Posterior vena cava (tissue), 2 donors: ENCODE measurements around the gene CES2. TPM values are rescaled to one million over a fixed set of nuclear protein-coding genes. Genes with fewer than 3 reads are reported as not detected.

ENCODE experiments used
- DNase-seq: peaks from one replicate; pipeline ENCODE4 v3.0.0-alpha.2; 2020; ENCODE audit warnings: low spot score
- intact Hi-C, 2 donors: fragments of 100-400 bp; cut with DNase I; formaldehyde crosslinking; loops; one replicate each; pipeline versions ENCODE4 v1.14.1 to v1.14.2; 2022 to 2023
- total RNA-seq, 2 donors: library from RNA; stranded (reverse); fragmentation: NEBNext Ultra II Directional; extraction: Animal tissue kit (Norgen Biotek cat#: 25700); gene quantifications; one replicate each; pipeline ENCODE4 v1.2.1, GENCODE V29; 2021
- donor health status: DM: yes; HTN: yes; CAD: no.
- donor health status: DM: yes; HTN: yes; CAD: no.

The CES2 gene
- total RNA-seq, 2 donors from 2014 or later = 26.7 to 31.3 TPM

DNA sequence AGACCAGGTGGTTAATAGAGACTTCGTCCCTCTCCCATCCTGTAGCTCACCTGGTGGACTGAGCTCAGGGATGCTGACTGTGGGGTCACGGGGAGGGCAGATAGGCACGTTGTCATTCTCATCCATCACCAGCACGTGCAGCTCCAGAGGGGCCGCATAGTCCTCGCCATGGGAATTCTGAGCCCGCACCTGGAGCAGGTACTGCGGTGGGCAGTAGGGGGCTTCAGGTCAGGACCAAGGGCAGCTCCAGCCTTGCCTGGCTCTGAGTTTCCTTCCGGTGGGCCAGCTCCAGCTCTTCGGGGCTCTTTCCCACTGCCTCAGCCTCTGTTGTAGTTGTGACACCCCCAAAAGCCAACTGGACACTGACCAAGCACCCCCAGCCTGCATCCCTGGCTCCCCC, 22.2 kb upstream of the CES2 start:
- intact Hi-C loops = no loop called here
- DNase-seq = no peak

DNA sequence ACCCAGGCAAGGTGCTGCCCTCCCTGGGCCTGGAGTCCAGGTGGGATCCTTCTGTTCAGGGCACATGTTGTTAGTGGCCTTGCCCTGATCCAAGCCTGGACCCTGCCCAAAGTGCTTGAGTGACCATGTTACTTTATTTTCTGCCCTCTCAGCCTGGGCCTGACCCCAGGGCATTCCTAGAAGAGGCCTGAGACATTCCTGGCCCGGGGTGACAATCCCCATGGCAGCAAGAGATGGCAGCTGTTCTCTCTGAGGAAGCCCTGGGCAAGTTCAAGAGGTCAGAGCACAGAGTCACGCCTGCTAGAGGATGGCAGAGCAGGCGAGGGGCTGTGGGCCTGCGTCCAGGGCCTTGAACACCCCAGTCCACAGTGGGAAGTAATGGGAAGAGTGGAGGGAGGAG, 21.6 kb upstream of the CES2 start:
- intact Hi-C loops = no loop called here
- no peak for DNase-seq

GRCh38 chr16:66914541-66914940, 20.8 kb upstream of the CES2 start:
- intact Hi-C loops = no loop called here
- DNase-seq = no peak

DNA sequence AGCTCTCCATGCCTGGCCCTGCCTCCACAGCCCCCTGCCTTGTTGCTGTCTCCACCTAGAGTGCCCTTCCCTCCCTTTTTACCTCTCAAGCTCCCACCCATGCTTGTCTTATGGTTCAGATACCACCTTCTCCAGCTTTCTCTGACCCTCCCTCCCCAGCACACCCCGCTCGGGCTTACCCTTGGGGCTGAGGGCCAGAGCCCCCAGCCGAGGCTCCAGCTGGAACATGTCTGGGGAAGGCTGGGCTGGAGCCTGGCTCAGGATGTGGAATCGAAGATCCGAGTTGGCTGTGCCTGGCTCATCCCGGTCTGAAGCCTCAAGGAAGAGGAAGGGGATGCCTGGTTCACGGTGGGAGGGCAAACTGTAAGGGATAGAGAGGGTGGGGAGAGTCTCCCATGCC, 20.3 kb upstream of the CES2 start:
- intact Hi-C loops = no loop called here

DNA sequence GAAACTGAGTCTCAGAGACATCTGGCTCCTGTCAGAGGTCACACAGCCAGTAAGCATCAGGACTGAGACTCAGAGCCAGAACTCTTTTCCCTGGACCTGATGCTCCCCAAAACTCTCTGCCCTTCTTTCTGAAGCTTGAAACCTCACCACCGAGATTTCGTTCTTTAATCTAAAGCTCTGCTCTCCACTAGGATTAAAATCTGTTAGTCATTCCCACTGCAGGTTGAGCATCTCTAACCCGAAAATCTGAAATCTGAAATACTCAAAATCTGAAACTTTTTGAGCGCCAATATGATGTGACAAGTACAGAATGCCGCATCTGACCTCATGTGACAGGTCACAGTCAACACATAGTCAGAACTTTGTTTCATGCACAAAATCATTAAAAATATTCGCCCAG, 18.8 kb upstream of the CES2 start:
- DNase-seq = no peak
- intact Hi-C loops = no loop called here

More for the DNA sequence above, 20.3 kb upstream of the CES2 start:
- DNase-seq = no peak

- intact Hi-C loops = no loop called here
- DNase-seq = no peak
Observed at GRCh38 chr16:66917741-66918140, 17.6 kb upstream of the CES2 start.

DNA sequence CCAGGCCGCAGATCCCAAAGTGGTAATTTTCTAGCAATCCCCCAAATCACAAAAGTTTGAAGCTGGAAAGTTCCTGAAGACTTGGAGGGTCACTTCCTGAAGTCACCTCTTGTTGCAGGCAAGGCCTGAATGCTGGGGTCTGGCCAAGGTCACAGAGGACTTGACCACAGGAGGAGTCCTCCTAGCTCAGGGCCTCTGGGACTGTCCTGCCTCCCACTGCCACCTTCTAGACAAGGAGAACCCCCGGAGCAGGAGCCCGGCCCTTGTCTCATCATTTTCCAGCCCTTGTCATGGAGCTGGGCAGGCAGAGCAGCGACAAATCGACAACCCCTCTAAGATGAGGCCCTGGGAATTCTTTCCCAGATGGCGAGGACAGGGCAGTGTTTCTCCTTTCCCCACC, 17.0 kb upstream of the CES2 start:
- intact Hi-C loops = no loop called here
- DNase-seq = no peak

DNA sequence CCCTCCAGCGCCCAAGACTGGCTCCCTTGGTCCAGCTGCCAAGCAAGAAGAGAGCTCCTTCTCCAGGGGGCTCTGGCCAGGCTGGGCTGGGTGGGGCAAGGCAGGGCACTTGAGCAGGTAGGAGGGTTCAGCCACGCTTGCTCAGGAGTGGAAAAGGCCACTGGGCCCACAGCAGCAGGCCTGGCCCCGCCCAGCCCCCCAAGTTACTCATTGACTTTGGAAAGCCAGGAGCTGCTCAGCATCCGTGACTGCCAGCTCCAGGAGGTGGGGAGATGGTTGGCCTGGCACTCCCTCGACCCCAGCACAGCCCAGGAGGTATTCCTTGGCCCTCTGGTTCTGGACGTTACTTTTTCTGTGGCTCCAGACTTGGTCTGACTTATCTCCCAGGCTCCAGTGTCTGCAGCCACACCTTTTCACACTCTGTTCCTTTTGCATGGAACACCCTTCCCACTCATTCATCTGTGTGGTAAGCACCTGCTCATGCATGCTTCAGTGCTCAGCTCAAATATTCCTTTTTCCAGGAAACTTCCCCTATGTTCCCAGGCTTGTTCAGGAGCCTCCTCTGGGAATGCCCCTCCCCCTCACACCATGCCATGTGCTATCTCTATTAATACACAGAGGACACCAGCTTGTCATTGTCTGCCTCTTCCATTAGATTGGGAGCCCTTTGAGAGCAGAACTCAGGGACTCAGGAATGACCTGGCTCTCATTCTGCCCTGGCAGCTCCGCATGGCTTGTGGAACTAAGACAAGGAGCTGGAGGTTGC, 16.3 kb upstream of the CES2 start, which contains the start of gene CDH16:
CDH16 (minus strand) TSS at position 83 of the 766 bp plus-strand sequence. CDS start 820 bp downstream, outside the sequence.
- no peak for DNase-seq
- intact Hi-C loops = no loop called here

DNA sequence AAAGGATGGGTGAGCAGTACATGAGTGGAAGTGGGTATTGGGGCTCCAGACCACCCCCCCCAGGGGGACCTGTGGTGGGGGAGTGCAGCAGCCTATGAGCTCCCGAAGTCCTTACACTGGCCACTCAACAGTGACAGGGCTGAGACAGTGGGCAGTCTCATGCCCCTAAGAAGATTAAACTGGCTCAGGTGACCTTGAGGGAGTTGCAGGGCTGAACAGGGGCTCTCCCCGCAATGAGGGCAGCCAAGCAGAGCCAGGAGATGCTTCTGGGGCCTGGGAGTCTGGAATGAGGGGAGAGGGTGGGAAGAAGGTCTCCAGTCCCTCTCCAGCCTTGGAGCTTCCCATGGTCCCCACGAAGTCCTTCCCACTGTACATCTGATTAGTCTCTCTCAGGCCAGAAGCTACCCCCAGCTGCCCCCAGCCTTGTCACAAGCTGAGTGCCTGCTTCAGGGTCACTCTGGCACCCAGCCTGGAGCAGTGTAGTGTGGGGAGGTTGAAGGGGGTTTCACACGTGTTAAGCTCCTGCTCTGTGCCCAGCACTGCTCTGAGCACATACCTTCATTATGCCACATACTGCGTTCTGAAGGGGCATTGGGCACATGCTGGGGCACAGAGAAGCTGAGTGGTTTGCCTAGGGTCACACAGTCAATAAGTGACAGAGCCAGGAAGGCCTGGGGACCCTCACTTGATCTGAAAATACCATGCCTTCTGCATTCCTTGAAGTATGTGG, 15.6 kb upstream of the CES2 start:
- no peak for DNase-seq
- intact Hi-C loops = no loop called here

- intact Hi-C loops = no loop called here
Observed at GRCh38 chr16:66920299-66920590, 15.1 kb upstream of the CES2 start.

DNA sequence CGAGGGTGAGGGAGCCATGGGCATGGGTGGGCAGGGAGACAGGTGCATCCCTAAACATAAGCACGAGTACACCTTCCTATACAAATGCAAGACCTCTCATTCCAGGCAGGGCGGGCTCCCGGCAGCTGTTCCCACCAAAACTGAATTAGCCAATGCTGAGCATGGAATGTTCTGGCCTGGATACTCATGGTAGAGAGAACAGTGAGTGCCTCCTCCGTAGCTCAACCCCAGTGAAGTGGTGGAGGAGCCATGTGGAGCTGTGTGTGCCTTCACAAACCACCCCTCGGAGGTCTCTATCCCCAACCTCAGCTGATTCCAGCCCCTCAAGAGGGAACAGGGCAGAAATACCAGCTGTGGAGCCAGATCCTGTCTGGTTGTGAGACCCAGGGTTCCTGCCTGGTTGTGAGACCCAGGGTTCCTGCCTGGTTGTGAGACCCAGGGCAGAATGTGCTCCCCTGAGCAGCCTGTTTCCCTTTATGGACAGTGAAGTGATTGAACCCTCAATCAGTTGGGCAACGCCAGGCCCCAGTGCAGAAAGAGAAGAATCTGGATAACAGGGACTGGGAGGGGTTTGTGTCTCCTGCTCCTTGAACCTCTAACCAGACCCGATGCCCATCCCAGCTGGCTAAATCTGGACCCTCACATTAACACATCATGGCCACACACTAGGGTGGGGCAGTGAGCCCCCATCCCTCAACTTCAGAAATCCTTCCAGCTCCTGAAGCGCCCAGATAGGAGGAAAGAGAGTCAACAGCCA, 14.2 kb upstream of the CES2 start:
- no peak for DNase-seq
- intact Hi-C loops = no loop called here

More at GRCh38 chr16:66920299-66920590, 15.1 kb upstream of the CES2 start:
- no peak for DNase-seq

GRCh38 chr16:66921729-66922450, 13.4 kb upstream of the CES2 start:
- no peak for DNase-seq
- intact Hi-C loops = no loop called here

DNA sequence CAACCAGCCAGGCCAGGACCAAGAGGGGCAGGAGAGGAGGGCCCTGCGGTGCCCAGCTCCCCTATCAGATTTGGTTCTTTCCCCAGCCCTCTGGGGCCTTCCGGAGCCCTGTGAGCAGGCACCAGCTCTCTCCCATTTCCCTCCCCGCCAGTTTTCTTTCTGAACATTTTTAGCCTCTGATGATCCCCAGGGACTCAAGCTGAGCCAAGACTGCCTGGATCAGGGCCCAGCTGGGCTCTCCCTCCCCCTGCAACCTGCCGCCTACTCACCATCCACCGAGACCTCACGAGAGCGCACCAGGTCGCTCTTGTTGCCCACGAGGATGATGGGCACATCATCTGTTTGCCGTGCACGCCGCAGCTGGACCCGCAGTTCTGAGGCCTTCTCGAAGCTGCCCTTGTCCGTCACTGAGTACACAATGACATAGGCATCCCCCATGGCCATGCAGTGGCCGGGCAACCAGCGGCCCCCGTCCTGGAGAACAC, 12.0 kb upstream of the CES2 start:
- intact Hi-C loops = no loop called here
- DNase-seq = no peak

- no peak for DNase-seq
- intact Hi-C loops = no loop called here
Observed at GRCh38 chr16:66923866-66924265, 11.4 kb upstream of the CES2 start.

- no peak for DNase-seq
- intact Hi-C loops = loop anchor here in 1 of 2 donors (5.0 kb wide), 1 partner anchor 32 kb away; no protein-coding TSS in a partner anchor
Observed at GRCh38 chr16:66924527-66925321, 10.6 kb upstream of the CES2 start.

DNA sequence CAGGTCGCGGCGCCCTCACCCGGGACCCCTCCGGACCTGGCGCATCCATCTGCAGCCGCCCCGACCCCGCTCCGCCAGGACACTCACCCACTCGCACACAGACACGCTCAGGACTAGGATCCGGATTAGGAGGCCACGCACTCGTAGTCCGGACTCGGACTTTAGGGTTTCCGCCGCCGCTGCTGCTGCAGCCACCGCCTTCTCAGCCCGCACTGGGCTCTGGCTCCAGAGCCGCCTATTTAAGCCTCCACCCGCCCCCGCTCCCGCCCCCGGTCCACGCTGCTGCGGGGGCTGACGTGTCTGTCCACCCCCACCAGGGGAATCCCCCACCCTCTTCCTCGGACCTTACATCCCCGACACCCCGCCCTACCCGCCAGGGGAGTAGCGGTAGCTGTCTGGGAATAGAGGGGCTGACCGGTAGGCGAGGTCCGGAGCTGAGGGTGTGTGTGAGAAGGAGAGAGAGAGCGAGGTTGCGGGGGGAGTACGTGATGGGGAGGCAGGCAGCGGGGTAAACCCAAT, 9.9 kb upstream of the CES2 start, which contains the start of gene RRAD:
RRAD (minus strand) TSS at position 214 of the 519 bp plus-strand sequence. CDS start 356 bp downstream, outside the sequence.
- intact Hi-C loops = loop anchor here in 1 of 2 donors (5.0 kb wide), 1 partner anchor 33 kb away; no protein-coding TSS in a partner anchor
- DNase-seq = peak; percentile 88

DNA sequence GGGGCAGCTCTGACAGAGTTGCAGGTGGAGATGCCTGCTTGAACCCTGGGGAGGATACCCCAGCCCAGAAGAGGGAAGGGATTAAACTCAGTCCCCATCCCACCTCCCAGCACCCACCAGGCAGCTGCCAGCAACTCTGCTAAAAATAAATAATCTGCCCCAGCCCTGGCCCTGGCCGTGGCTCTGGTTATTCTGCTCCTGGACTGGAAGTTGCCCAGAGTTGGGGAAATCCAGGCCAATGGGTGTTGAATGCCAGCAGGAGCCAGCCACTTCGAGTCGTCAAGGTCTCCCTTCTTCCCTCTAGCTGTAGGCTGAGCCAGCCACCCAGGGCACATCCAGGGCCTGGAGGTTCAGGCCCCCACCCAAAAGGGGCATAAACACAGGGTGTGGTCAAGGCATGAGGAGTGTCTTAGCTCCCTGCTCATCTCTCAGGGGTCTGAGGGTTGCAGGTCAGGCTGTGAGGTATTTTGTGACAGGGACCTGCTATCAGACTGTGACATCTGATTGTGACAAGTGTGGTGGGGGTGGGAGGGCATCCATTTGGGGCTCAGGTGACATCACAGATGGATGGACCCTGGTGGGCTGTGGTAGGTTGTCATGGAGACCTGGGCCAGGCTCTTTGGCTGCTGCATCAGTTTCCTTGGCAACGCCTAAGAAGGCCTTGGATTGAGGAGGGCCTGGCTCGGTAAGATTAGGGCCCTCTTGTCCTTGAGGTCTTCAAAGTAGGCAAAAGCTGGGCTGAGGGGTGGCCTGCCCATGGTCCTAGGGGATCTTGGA, 9.0 kb upstream of the CES2 start:
- intact Hi-C loops = loop anchor here in 1 of 2 donors (5.0 kb wide), 1 partner anchor 34 kb away; no protein-coding TSS in a partner anchor

More for the DNA sequence above, 9.0 kb upstream of the CES2 start:
- DNase-seq = no peak
